ENCODE data around the gene CIT.

DNA sequence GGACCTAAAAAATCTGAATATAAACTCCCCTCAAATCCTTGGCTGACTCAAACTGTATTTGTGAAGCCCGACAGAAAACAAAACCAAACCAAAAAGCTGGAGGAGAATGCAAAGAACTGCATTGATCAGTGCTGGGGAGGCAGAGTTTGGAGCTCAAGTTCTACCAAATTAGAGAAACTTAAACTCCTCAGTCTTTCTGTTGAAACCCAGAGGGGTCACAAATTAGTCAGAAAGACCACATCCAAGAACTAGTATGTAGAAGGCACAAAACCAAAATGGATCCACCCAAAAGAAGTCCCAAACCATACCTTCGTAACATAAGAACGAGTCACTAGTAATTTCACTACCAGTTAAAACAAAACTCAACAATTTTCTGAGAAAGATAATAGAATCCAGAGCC lies 224.5 kb downstream of the CIT start:
- TF ChIP-seq POLR2AphosphoS5 (IDR thresholded peaks at IDR 0.05; ENCODE audit: low read depth, low read length) = no peak
- TF ChIP-seq, protein P1, sequence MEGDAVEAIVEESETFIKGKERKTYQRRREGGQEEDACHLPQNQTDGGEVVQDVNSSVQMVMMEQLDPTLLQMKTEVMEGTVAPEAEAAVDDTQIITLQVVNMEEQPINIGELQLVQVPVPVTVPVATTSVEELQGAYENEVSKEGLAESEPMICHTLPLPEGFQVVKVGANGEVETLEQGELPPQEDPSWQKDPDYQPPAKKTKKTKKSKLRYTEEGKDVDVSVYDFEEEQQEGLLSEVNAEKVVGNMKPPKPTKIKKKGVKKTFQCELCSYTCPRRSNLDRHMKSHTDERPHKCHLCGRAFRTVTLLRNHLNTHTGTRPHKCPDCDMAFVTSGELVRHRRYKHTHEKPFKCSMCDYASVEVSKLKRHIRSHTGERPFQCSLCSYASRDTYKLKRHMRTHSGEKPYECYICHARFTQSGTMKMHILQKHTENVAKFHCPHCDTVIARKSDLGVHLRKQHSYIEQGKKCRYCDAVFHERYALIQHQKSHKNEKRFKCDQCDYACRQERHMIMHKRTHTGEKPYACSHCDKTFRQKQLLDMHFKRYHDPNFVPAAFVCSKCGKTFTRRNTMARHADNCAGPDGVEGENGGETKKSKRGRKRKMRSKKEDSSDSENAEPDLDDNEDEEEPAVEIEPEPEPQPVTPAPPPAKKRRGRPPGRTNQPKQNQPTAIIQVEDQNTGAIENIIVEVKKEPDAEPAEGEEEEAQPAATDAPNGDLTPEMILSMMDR (IDR thresholded peaks at IDR 0.05) = no peak
- TF ChIP-seq, protein P2, sequence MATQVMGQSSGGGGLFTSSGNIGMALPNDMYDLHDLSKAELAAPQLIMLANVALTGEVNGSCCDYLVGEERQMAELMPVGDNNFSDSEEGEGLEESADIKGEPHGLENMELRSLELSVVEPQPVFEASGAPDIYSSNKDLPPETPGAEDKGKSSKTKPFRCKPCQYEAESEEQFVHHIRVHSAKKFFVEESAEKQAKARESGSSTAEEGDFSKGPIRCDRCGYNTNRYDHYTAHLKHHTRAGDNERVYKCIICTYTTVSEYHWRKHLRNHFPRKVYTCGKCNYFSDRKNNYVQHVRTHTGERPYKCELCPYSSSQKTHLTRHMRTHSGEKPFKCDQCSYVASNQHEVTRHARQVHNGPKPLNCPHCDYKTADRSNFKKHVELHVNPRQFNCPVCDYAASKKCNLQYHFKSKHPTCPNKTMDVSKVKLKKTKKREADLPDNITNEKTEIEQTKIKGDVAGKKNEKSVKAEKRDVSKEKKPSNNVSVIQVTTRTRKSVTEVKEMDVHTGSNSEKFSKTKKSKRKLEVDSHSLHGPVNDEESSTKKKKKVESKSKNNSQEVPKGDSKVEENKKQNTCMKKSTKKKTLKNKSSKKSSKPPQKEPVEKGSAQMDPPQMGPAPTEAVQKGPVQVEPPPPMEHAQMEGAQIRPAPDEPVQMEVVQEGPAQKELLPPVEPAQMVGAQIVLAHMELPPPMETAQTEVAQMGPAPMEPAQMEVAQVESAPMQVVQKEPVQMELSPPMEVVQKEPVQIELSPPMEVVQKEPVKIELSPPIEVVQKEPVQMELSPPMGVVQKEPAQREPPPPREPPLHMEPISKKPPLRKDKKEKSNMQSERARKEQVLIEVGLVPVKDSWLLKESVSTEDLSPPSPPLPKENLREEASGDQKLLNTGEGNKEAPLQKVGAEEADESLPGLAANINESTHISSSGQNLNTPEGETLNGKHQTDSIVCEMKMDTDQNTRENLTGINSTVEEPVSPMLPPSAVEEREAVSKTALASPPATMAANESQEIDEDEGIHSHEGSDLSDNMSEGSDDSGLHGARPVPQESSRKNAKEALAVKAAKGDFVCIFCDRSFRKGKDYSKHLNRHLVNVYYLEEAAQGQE (IDR thresholded peaks at IDR 0.05; ENCODE audit: insufficient read depth in 1 of 2, low read depth in 2 of 2, low read length in 1 of 2) = no peak
